IMR-90 (cell line): ENCODE results near the gene HAUS7. TPM values are rescaled to one million over a fixed set of nuclear protein-coding genes. Genes with fewer than 3 reads are reported as not detected.

ENCODE experiments used
- ATAC-seq: fragments of 200-7000 bp; cut with Tn5 transposase; 2 replicates; pipeline ENCODE4 v1.9.1; 2020; ENCODE audit warnings: low read depth, mild to moderate bottlenecking, moderate library complexity
- BruUV-seq: library from RNA; stranded (reverse); fragments of 400-500 nt; replicated peaks from 2 replicates; lab custom pipeline; 2021; lab: Mats Ljungman, UMichigan
- CTCF ChIA-PET: fragments of 300-600 bp; formaldehyde crosslinking; extraction: SDS; loops from one replicate; lab custom pipeline; 2021; ENCODE audit warnings: antibody characterized with exemption; lab: Yijun Ruan, JAX
- POLR2A ChIA-PET: fragments of 300-600 bp; sonication (Branson Sonifier 250); formaldehyde crosslinking; loops from one replicate; lab custom pipeline; 2022; ENCODE audit warnings: antibody characterized with exemption; ENCODE audit not compliant: unreplicated experiment; lab: Charles Lee
- DNase-seq: peaks from one replicate; pipeline ENCODE4 v3.0.0; 2013
- H2AFZ ChIP-seq: replicated peaks from 2 replicates; pipeline ENCODE3; 2013; ENCODE audit warnings: low read length, mild to moderate bottlenecking; ENCODE audit not compliant: poor library complexity
- H2AK5ac ChIP-seq: 2 replicates; pipeline ENCODE4 v1.6.1; 2013; ENCODE audit warnings: low read depth, low read length, inconsistent platforms
- H2AK9ac ChIP-seq: replicated peaks from 2 replicates; pipeline ENCODE3; 2013; ENCODE audit warnings: mild to moderate bottlenecking, low read depth, low read length, moderate library complexity; ENCODE audit not compliant: poor library complexity
- H2BK120ac ChIP-seq: 2 replicates; pipeline ENCODE4 v1.6.1; 2013; ENCODE audit warnings: low read depth, low read length, inconsistent platforms
- H2BK15ac ChIP-seq: 3 replicates; pipeline ENCODE4 v1.6.1; 2013; ENCODE audit warnings: low read depth, low read length, inconsistent platforms
- H2BK20ac ChIP-seq: 2 replicates; pipeline ENCODE4 v1.6.1; 2013; ENCODE audit warnings: low read depth, mild to moderate bottlenecking, inconsistent platforms, low read length, moderate library complexity
- H2BK5ac ChIP-seq: 2 replicates; pipeline ENCODE4 v1.6.1; 2013; ENCODE audit warnings: mild to moderate bottlenecking, low read depth, low read length, inconsistent platforms; ENCODE audit not compliant: poor library complexity, severe bottlenecking
- H3K14ac ChIP-seq: replicated peaks from 2 replicates; pipeline ENCODE4 v1.6.1; 2013; ENCODE audit warnings: low read depth, low read length, inconsistent platforms
- H3K18ac ChIP-seq: 2 replicates; pipeline ENCODE4 v1.6.1; 2013; ENCODE audit warnings: low read depth, low read length, control low read depth
- H3K23ac ChIP-seq: 2 replicates; pipeline ENCODE4 v1.6.1; 2013; ENCODE audit warnings: low read depth, low read length, inconsistent platforms
- H3K27ac ChIP-seq: 2 replicates; pipeline ENCODE4 v1.5.1; 2013; ENCODE audit warnings: mild to moderate bottlenecking, control low read depth, low read length; ENCODE audit not compliant: insufficient read depth
- H3K27me3 ChIP-seq: 2 replicates; pipeline ENCODE4 v1.6.1; 2013; ENCODE audit warnings: low read length; ENCODE audit not compliant: control insufficient read depth, insufficient read depth
- H3K36me3 ChIP-seq: 2 replicates; pipeline ENCODE4 v1.6.1; 2013; ENCODE audit warnings: low read length, mixed read lengths; ENCODE audit not compliant: control insufficient read depth, insufficient read depth
- H3K4ac ChIP-seq: 2 replicates; pipeline ENCODE4 v1.6.1; 2013; ENCODE audit warnings: low read depth, low read length, inconsistent platforms
- H3K4me1 ChIP-seq: 2 replicates; pipeline ENCODE4 v1.6.1; 2013; ENCODE audit warnings: low read length, mixed read lengths; ENCODE audit not compliant: control insufficient read depth, insufficient read depth
- H3K4me2 ChIP-seq: 2 replicates; pipeline ENCODE4 v1.6.1; 2013; ENCODE audit warnings: low read depth, mild to moderate bottlenecking, control low read depth, low read length, moderate library complexity
- H3K4me3 ChIP-seq: 2 replicates; pipeline ENCODE4 v1.5.1; 2013; ENCODE audit warnings: low read depth, mild to moderate bottlenecking, control low read depth, low read length, moderate library complexity; ENCODE audit not compliant: insufficient read depth
- H3K56ac ChIP-seq: 2 replicates; pipeline ENCODE4 v1.6.1; 2013; ENCODE audit warnings: low read length, inconsistent platforms; ENCODE audit not compliant: insufficient read depth; ENCODE audit errors: extremely low read depth
- H3K79me1 ChIP-seq, 2 experiments: 2 replicates each; pipeline ENCODE4 v1.6.1; 2013; ENCODE audit warnings: low read length in 2 of 2, inconsistent platforms in 1 of 2, low read depth in 1 of 2
- H3K9ac ChIP-seq: 2 replicates; pipeline ENCODE4 v1.6.1; 2013; ENCODE audit warnings: low read depth, low read length, control low read depth
- H3K9me1 ChIP-seq: 2 replicates; pipeline ENCODE4 v1.6.1; 2013; ENCODE audit warnings: low read length, inconsistent platforms; ENCODE audit not compliant: insufficient read depth
- H3K9me3 ChIP-seq: 2 replicates; pipeline ENCODE4 v1.6.1; 2013; ENCODE audit warnings: low read length; ENCODE audit not compliant: control insufficient read depth, insufficient read depth
- H4K20me1 ChIP-seq: 2 replicates; pipeline ENCODE4 v1.6.1; 2013; ENCODE audit warnings: low read length, inconsistent platforms; ENCODE audit not compliant: insufficient read depth
- H4K5ac ChIP-seq: 2 replicates; pipeline ENCODE4 v1.6.1; 2013; ENCODE audit warnings: mild to moderate bottlenecking, low read depth, low read length, control low read depth
- H4K8ac ChIP-seq, 2 experiments: 2 replicates each; pipeline ENCODE4 v1.6.1; 2013; ENCODE audit warnings: low read depth in 2 of 2, low read length in 2 of 2, control low read depth in 1 of 2, inconsistent platforms in 1 of 2
- H4K91ac ChIP-seq: 2 replicates; pipeline ENCODE4 v1.6.1; 2013; ENCODE audit warnings: low read depth, low read length, inconsistent platforms; ENCODE audit not compliant: insufficient read depth
- CEBPB ChIP-seq: IDR thresholded peaks from 2 replicates; pipeline ENCODE4 v1.6.1; 2012; ENCODE audit warnings: low read depth, low read length, improper control_type of control experiment
- CHD1 ChIP-seq: IDR thresholded peaks from 2 replicates; pipeline ENCODE4 v1.6.1; 2012; ENCODE audit warnings: low read depth, low read length, improper control_type of control experiment
- MAFK ChIP-seq: IDR thresholded peaks from 2 replicates; pipeline ENCODE4 v1.6.1; 2012; ENCODE audit warnings: low read depth, low read length, improper control_type of control experiment
- MAZ ChIP-seq: IDR thresholded peaks from 2 replicates; pipeline ENCODE4 v1.6.1; 2012; ENCODE audit warnings: low read depth, mild to moderate bottlenecking, low read length, improper control_type of control experiment, moderate library complexity, borderline replicate concordance
- MXI1 ChIP-seq: IDR thresholded peaks from 2 replicates; pipeline ENCODE4 v1.6.1; 2012; ENCODE audit warnings: low read depth, mild to moderate bottlenecking, low read length, moderate library complexity, borderline replicate concordance
- NFE2L2 ChIP-seq: fragments of 150-350 bp; IDR thresholded peaks from 2 replicates; pipeline ENCODE4 v1.6.1; 2016; ENCODE audit warnings: low read depth, mild to moderate bottlenecking, low read length
- POLR2A ChIP-seq: IDR thresholded peaks from 2 replicates; pipeline ENCODE4 v1.6.1; 2012; ENCODE audit warnings: mild to moderate bottlenecking, low read depth, low read length
- RAD21 ChIP-seq: IDR thresholded peaks from 2 replicates; pipeline ENCODE4 v1.6.1; 2012; ENCODE audit warnings: low read length, improper control_type of control experiment
- RCOR1 ChIP-seq: IDR thresholded peaks from 2 replicates; pipeline ENCODE4 v1.6.1; 2012; ENCODE audit warnings: mild to moderate bottlenecking, low read length, improper control_type of control experiment; ENCODE audit not compliant: insufficient replicate concordance
- USF2 ChIP-seq: fragments of 150-350 bp; IDR thresholded peaks from 2 replicates; pipeline ENCODE4 v1.6.1; 2017; ENCODE audit warnings: mild to moderate bottlenecking, antibody characterized with exemption, low read length, low read depth
- WGBS, 2 experiments: methylation state at CpG; one replicate each; pipeline versions ENCODE4 v1.1.5 to v1.1.7; 2013; ENCODE audit warnings: missing lambda C conversion rate in 2 of 2; ENCODE audit not compliant: insufficient read length in 1 of 2; ENCODE audit errors: extremely low coverage in 2 of 2; 5-methylcytosine and 5-hydroxymethylcytosine counted together
- dilution Hi-C: fragments of 300-500 bp; cut with HindIII; formaldehyde crosslinking; loops from one replicate; pipeline ENCODE4 v1.14.3; 2018; ENCODE audit warnings: low sequenced_read_pairs; ENCODE audit not compliant: unreplicated experiment
- in situ Hi-C: fragments of 300-500 bp; cut with MboI; formaldehyde crosslinking; loops from 3 replicates; pipeline ENCODE4 v1.14.3; 2019; ENCODE audit warnings: low sequenced_read_pairs, inconsistent platforms, mixed read lengths
- intact Hi-C: fragments of 100-400 bp; cut with micrococcal nuclease; formaldehyde crosslinking; loops from 2 replicates; pipeline ENCODE4 v1.10.0; 2022
- polyA plus RNA-seq, 3 experiments: library from polyadenylated mRNA; depleted of rRNA; stranded (reverse); fragments of >200 nt; gene quantifications; 2 replicates each; pipeline ENCODE4 v1.2.3, GENCODE V29; 2012; ENCODE audit warnings: low replicate concordance in 1 of 3
- total RNA-seq: library from RNA; depleted of rRNA; stranded (reverse); fragments of >200 nt; gene quantifications from 2 replicates; pipeline ENCODE4 v1.2.3, GENCODE V29; 2012

HAUS7 gene
- total and polyA plus RNA-seq, 2 of the 4 experiments (the other 2 are of a cell fraction) = 10.8 to 25.9 TPM

GRCh38 chrX:153462291-153462690, 8.1 kb downstream of the HAUS7 start:
- WGBS, 2 experiments = 58% methylated on average over 6 of the region's 10 CpGs; no CpG with 5 or more reads in 1 of the 2 experiments
- H2BK5ac ChIP-seq = no peak overlapping the region
- H3K4ac ChIP-seq = no peak overlapping the region
- no peaks in the 10 kb centered on the region for H3K79me1 ChIP-seq
- DNase-seq (no peak), ATAC-seq (no peak)
- H3K9me3 ChIP-seq = no peaks in the 10 kb centered on the region
- in situ Hi-C loops = loop anchor here (25.0 kb wide), 1 partner anchor 425 kb away; no protein-coding TSS in a partner anchor
- no peak overlapping the region for H2BK120ac ChIP-seq
- intact Hi-C loops = no loop called here
- no peak overlapping the region for H2AK9ac ChIP-seq
- no peaks in the 10 kb centered on the region; the same call in 1 of the 2 replicates for H3K4me1 ChIP-seq
- H3K4me2 ChIP-seq = no peak overlapping the region
- H4K91ac ChIP-seq = no peak overlapping the region
- no peak overlapping the region for H3K18ac ChIP-seq
- H4K20me1 ChIP-seq = no peaks in the 10 kb centered on the region
- BruUV-seq = no TSS peak
- no peaks in the 10 kb centered on the region; the same call in 1 of the 2 replicates for H3K36me3 ChIP-seq
- H2BK20ac ChIP-seq = no peak overlapping the region
- H3K27me3 ChIP-seq = no peaks in the 10 kb centered on the region
- no peak for TF ChIP-seq MXI1
- no peak for TF ChIP-seq USF2
- TF ChIP-seq NFE2L2 = no peak
- no peak for TF ChIP-seq MAFK
- TF ChIP-seq MAZ = no peak
- TF ChIP-seq CHD1 = no peak
- no peak for TF ChIP-seq POLR2A
- TF ChIP-seq RCOR1 = no peak
- TF ChIP-seq CEBPB = no peak
- TF ChIP-seq RAD21 = no peak
- dilution Hi-C loops = no loop called here
- H4K8ac ChIP-seq = no peak overlapping the region
- H4K5ac ChIP-seq = no peak overlapping the region
- H3K14ac ChIP-seq = no peak overlapping the region
- H3K23ac ChIP-seq = no peak overlapping the region
- no peak overlapping the region for H2AK5ac ChIP-seq
- no peaks in the 10 kb centered on the region; the same call in 1 of the 2 replicates for H3K9me1 ChIP-seq
- no peak overlapping the region for H3K27ac ChIP-seq
- ChIA-PET CTCF (interaction anchor here (1.9 kb wide), 1 partner anchor 10 kb away, joined by 7 read pairs; no protein-coding TSS in a partner anchor), POLR2A (no interaction called here)
- H3K4me3 ChIP-seq = no peak overlapping the region
- no peak overlapping the region for H2BK15ac ChIP-seq
- no peak overlapping the region for H2AFZ ChIP-seq
- H3K9ac ChIP-seq = no peak overlapping the region
- no peak overlapping the region for H3K56ac ChIP-seq
